ACC112 (cell line): ENCODE results near the gene NUP50.

ENCODE experiments used
- H2AFZ ChIP-seq: fragments of 200-600 bp; sonication (generic); one replicate; pipeline ENCODE4 v1.6.0; 2017; ENCODE audit warnings: antibody characterized with exemption, low read length; ENCODE audit not compliant: unreplicated experiment
- H3K27ac ChIP-seq: fragments of 200-600 bp; sonication (generic); 2 replicates; pipeline ENCODE4 v1.5.1; 2014; ENCODE audit warnings: low read depth, mild to moderate bottlenecking, antibody characterized with exemption, low read length, moderate library complexity
- H3K27me3 ChIP-seq: fragments of 200-600 bp; sonication (generic); 2 replicates; pipeline ENCODE4 v1.6.1; 2014; ENCODE audit warnings: mild to moderate bottlenecking, antibody characterized with exemption, low read length, moderate library complexity, mixed read lengths; ENCODE audit not compliant: insufficient read depth
- H3K36me3 ChIP-seq: fragments of 200-600 bp; sonication (generic); 2 replicates; pipeline ENCODE4 v1.6.1; 2016; ENCODE audit warnings: mild to moderate bottlenecking, antibody characterized with exemption, low read length, moderate library complexity, mixed read lengths; ENCODE audit not compliant: insufficient read depth
- H3K4me1 ChIP-seq: fragments of 200-600 bp; sonication (generic); one replicate; pipeline ENCODE4 v1.6.1; 2016; ENCODE audit warnings: low read length, mixed read lengths; ENCODE audit not compliant: insufficient read depth, unreplicated experiment, control insufficient read depth
- H3K4me3 ChIP-seq: fragments of 200-600 bp; sonication (generic); 2 replicates; pipeline ENCODE4 v1.5.1; 2014; ENCODE audit warnings: mild to moderate bottlenecking, low read depth, low read length
- H3K79me2 ChIP-seq: fragments of 200-600 bp; sonication (generic); one replicate; pipeline ENCODE4 v1.6.0; 2016; ENCODE audit warnings: low read length; ENCODE audit not compliant: control insufficient read depth, unreplicated experiment, insufficient read depth

Gene NUP50

GRCh38 chr22:45163451-45164269 is at the start of gene NUP50:
Gene NUP50 (plus strand): TSS chr22:45163925. CDS start chr22:45168178, 4,253 bp downstream.
- peaks cover 66% of the 10 kb centered on the region for H3K79me2 ChIP-seq
- peaks cover 27% of the 10 kb centered on the region for H3K4me1 ChIP-seq
- peak within 1 kb of the TSS; percentile 96 for H3K4me3 ChIP-seq
- H3K27ac ChIP-seq: peak within 1 kb of the TSS; percentile 91
- H3K36me3 ChIP-seq: 0 out of 2 replicates have a peak, but pooled peaks cover 6% of the 10 kb centered on the region
- no peaks in the 10 kb centered on the region for H3K27me3 ChIP-seq
- H2AFZ ChIP-seq: no peak within 1 kb of the TSS

DNA sequence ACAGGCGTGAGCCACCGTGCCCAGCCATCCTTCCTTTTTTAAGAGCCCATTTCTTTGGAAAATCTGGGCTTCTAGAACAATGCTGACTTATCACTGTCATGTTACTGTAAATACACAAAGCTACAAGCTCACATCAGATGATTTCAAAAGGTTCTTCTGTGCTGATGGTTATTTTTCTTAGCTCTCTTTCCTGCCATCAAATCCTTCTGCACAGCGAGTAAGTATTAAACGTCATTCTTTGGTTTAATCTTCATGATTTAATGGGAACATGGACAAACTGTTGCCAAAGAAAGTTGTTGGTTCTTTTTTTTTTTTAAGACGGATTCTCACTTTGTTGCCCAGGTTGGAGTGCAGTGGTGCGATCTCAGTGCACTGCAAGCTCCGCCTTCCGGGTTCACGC is 43.3 kb upstream of the NUP50 start:
- Histone ChIP-seq H2AFZ (no peak overlapping the region), H3K79me2 (no peaks in the 10 kb centered on the region), H3K4me1 (peaks cover 12% of the 10 kb centered on the region), H3K36me3 (no peaks in the 10 kb centered on the region), H3K4me3 (no peak overlapping the region), H3K27me3 (no peaks in the 10 kb centered on the region), H3K27ac (no peak overlapping the region)

- H3K27ac ChIP-seq: no peak overlapping the region
- no peaks in the 10 kb centered on the region for H3K27me3 ChIP-seq
- H2AFZ ChIP-seq: no peak overlapping the region
- H3K4me3 ChIP-seq: no peak overlapping the region
- peaks cover 14% of the 10 kb centered on the region for H3K4me1 ChIP-seq
- H3K79me2 ChIP-seq: no peaks in the 10 kb centered on the region
- no peaks in the 10 kb centered on the region for H3K36me3 ChIP-seq
These were observed 42.8 kb upstream of the NUP50 start for GRCh38 chr22:45120931-45121330.

GRCh38 chr22:45124176-45124847 is 39.4 kb upstream of the NUP50 start:
- H3K4me3 ChIP-seq: no peak overlapping the region; the same call in 1 of the 2 replicates
- no peak overlapping the region for H3K27ac ChIP-seq
- no peaks in the 10 kb centered on the region for H3K36me3 ChIP-seq
- peaks cover 23% of the 10 kb centered on the region for H3K4me1 ChIP-seq
- no peaks in the 10 kb centered on the region for H3K79me2 ChIP-seq
- H3K27me3 ChIP-seq: no peaks in the 10 kb centered on the region
- no peak overlapping the region for H2AFZ ChIP-seq

DNA sequence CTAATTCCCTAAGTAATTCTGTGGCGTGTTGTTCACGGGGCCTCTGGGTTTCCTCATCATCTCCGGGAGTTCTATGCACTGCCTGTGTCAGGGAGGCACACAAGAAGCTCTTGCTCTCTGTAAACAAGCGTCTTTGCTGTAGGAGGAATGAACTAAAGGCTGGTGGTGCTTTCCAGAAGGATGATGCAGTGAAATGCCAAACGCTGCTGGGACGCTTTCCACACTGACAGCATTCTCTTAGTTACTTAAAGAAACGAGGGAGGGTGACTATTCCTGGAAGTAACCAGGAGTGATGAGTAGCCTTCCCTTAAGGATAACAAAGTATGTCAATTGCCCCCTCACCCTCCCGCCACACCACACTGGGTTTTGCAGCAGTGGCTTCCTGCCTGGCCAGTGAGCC is 38.5 kb upstream of the NUP50 start:
- Histone ChIP-seq H3K4me1 (peaks cover 23% of the 10 kb centered on the region), H3K36me3 (no peaks in the 10 kb centered on the region), H3K79me2 (no peaks in the 10 kb centered on the region), H3K27ac (no peak overlapping the region; the same call in 1 of the 2 replicates), H2AFZ (peak overlapping the region; percentile 14), H3K27me3 (no peaks in the 10 kb centered on the region), H3K4me3 (peak overlapping the region; percentile 51)

DNA sequence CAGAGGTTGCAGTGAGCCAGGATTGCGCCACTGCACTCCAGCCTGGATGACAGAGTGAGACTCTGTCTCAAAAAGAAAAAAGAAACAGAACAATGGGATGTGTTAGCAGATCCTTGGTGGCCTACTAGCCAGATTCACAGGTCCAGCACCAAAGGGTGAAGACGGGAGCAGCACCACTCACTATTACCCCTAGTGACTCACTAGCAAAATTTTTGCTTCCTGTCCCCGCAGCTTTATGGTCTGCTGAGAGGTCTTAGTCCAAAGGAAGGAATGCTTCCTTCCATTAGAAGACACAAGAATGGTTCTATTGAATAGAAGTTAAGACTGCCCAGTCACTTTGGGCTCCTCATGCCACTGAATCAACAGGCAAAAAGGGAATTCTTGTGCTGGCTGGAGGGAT is 35.9 kb upstream of the NUP50 start:
- no peak overlapping the region for H3K4me3 ChIP-seq
- no peak overlapping the region for H2AFZ ChIP-seq

GRCh38 chr22:45129703-45130524 is 33.8 kb upstream of the NUP50 start:
- no peaks in the 10 kb centered on the region for H3K27me3 ChIP-seq
- H3K36me3 ChIP-seq: peaks cover 13% of the 10 kb centered on the region; the same call in 1 of the 2 replicates
- no peak overlapping the region for H2AFZ ChIP-seq
- no peaks in the 10 kb centered on the region for H3K79me2 ChIP-seq
- H3K4me1 ChIP-seq: peaks cover 16% of the 10 kb centered on the region
- no peak overlapping the region for H3K4me3 ChIP-seq
- no peak overlapping the region for H3K27ac ChIP-seq

More for the DNA sequence above, 35.9 kb upstream of the NUP50 start:
- peaks cover 23% of the 10 kb centered on the region for H3K4me1 ChIP-seq
- H3K27me3 ChIP-seq: no peaks in the 10 kb centered on the region
- no peaks in the 10 kb centered on the region for H3K36me3 ChIP-seq
- H3K27ac ChIP-seq: no peak overlapping the region
- H3K79me2 ChIP-seq: no peaks in the 10 kb centered on the region

DNA sequence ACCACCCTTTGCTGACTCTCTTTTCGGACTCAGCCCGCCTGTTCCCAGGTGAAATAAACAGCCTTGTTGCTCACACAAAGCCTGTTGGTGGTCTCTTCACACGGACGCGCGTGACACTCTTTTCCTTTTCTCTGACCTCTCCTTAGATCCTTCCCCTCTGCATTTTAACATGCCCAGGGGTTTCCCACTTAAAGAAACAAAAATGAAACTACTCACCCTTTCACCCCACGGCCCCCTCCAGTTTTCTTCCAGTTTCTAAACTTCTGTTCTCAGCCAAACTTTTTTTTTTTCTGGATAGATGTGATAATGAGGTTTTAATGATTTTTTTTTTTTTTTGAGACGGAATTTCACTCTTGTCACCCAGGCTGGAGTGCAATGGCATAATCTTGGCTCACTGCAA is 32.8 kb upstream of the NUP50 start:
- Histone ChIP-seq H3K27ac (no peak overlapping the region), H3K36me3 (peaks cover 13% of the 10 kb centered on the region; the same call in 1 of the 2 replicates), H2AFZ (no peak overlapping the region), H3K27me3 (no peaks in the 10 kb centered on the region), H3K79me2 (no peaks in the 10 kb centered on the region), H3K4me1 (peaks cover 10% of the 10 kb centered on the region), H3K4me3 (no peak overlapping the region)

- Histone ChIP-seq H3K27me3 (no peaks in the 10 kb centered on the region), H3K79me2 (no peaks in the 10 kb centered on the region), H3K36me3 (peaks cover 13% of the 10 kb centered on the region; the same call in 1 of the 2 replicates), H2AFZ (no peak overlapping the region), H3K4me1 (peaks cover 10% of the 10 kb centered on the region), H3K27ac (no peak overlapping the region), H3K4me3 (no peak overlapping the region)
These were observed 32.0 kb upstream of the NUP50 start for GRCh38 chr22:45131749-45132148.

DNA sequence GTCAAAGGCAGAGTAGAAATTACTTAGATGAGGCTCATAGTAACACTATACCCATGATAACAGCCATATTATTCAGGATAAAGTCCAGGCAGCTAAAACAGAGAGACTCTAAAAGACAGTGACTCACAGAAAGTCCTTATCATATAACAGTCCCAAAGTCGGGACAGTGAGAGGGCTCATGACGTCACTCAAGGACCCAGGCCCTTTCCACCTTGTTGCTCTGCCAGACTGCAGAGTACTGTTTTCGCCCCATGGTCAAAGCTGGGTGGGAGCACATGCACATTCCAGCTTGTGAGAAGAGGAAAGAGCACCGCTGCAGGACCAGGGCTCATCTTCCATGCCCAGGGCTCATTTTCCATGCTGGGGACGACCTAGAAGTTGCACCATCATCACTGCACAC is 29.4 kb upstream of the NUP50 start:
- no peaks in the 10 kb centered on the region for H3K27me3 ChIP-seq
- H3K4me3 ChIP-seq: no peak overlapping the region
- peaks cover 13% of the 10 kb centered on the region; the same call in 1 of the 2 replicates for H3K36me3 ChIP-seq
- no peaks in the 10 kb centered on the region for H3K79me2 ChIP-seq
- no peak overlapping the region for H3K27ac ChIP-seq
- H3K4me1 ChIP-seq: no peaks in the 10 kb centered on the region
- H2AFZ ChIP-seq: no peak overlapping the region
